ENCODE measurements around the gene TM9SF2.

TM9SF2 gene

DNA sequence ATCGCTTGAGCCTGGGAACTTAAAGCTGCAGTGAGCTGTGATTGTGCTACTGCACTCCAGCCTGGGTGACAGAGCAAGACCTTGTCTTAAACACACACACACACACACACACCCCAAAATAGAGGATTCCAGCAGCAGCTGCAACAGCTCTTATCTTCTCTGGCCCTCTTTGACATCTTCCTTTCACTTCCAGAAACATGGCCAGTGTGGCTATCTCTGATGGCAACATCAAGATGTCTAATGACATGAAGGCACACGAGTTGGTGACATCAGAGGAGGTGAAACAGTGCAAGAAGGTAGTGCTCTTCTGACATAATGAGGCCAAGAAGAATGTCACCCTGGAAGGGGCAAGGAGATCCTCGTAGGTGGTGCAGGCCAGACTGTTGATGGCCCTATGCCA lies 81.2 kb downstream of the TM9SF2 start:
- no peak overlapping the region for H3K4me3 ChIP-seq (ENCODE audit: low read depth, low read length)
- H3K4me1 ChIP-seq (ENCODE audit: control insufficient read depth, insufficient read depth, low read length) = no peaks in the 10 kb centered on the region
- CTCF ChIA-PET = no interaction called here
- no peaks in the 10 kb centered on the region for H3K36me3 ChIP-seq (ENCODE audit: control insufficient read depth in 2 of 2, insufficient read depth in 1 of 2, low read length in 2 of 2)
- TF ChIP-seq, protein P1, sequence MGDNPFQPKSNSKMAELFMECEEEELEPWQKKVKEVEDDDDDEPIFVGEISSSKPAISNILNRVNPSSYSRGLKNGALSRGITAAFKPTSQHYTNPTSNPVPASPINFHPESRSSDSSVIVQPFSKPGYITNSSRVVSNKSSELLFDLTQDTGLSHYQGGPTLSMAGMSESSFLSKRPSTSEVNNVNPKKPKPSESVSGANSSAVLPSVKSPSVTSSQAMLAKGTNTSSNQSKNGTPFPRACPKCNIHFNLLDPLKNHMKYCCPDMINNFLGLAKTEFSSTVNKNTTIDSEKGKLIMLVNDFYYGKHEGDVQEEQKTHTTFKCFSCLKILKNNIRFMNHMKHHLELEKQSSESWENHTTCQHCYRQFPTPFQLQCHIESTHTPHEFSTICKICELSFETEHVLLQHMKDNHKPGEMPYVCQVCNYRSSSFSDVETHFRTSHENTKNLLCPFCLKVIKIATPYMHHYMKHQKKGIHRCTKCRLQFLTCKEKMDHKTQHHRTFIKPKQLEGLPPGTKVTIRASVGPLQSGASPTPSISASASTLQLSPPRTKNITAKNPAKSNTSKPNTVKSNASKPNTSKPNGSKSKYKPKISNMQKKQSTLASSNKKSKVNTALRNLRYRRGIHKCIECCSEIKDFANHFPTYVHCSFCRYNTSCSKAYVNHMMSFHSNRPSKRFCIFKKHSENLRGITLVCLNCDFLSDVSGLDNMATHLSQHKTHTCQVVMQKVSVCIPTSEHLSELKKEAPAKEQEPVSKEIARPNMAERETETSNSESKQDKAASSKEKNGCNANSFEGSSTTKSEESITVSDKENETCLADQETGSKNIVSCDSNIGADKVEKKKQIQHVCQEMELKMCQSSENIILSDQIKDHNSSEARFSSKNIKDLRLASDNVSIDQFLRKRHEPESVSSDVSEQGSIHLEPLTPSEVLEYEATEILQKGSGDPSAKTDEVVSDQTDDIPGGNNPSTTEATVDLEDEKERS (tag by site-specific recombination; IDR thresholded peaks at IDR 0.05) = no peak
- TF ChIP-seq, protein P2, sequence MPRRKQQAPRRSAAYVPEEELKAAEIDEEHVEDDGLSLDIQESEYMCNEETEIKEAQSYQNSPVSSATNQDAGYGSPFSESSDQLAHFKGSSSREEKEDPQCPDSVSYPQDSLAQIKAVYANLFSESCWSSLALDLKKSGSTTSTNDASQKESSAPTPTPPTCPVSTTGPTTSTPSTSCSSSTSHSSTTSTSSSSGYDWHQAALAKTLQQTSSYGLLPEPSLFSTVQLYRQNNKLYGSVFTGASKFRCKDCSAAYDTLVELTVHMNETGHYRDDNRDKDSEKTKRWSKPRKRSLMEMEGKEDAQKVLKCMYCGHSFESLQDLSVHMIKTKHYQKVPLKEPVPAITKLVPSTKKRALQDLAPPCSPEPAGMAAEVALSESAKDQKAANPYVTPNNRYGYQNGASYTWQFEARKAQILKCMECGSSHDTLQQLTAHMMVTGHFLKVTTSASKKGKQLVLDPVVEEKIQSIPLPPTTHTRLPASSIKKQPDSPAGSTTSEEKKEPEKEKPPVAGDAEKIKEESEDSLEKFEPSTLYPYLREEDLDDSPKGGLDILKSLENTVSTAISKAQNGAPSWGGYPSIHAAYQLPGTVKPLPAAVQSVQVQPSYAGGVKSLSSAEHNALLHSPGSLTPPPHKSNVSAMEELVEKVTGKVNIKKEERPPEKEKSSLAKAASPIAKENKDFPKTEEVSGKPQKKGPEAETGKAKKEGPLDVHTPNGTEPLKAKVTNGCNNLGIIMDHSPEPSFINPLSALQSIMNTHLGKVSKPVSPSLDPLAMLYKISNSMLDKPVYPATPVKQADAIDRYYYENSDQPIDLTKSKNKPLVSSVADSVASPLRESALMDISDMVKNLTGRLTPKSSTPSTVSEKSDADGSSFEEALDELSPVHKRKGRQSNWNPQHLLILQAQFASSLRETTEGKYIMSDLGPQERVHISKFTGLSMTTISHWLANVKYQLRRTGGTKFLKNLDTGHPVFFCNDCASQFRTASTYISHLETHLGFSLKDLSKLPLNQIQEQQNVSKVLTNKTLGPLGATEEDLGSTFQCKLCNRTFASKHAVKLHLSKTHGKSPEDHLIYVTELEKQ (tag by site-specific recombination; IDR thresholded peaks at IDR 0.05; ENCODE audit: borderline replicate concordance) = no peak
- no peak for TF ChIP-seq KLF7 (tag by site-specific recombination; IDR thresholded peaks at IDR 0.05; ENCODE audit: borderline replicate concordance)
- no peak for TF ChIP-seq ZBTB48 (tag by site-specific recombination; IDR thresholded peaks at IDR 0.05)
- H3K27ac ChIP-seq (ENCODE audit: extremely low read depth, low read depth, low read length) = no peak overlapping the region
- POLR2A ChIA-PET = no interaction called here
- H3K9me3 ChIP-seq (ENCODE audit: control insufficient read depth, insufficient read depth, low read depth, low read length) = no peaks in the 10 kb centered on the region

DNA sequence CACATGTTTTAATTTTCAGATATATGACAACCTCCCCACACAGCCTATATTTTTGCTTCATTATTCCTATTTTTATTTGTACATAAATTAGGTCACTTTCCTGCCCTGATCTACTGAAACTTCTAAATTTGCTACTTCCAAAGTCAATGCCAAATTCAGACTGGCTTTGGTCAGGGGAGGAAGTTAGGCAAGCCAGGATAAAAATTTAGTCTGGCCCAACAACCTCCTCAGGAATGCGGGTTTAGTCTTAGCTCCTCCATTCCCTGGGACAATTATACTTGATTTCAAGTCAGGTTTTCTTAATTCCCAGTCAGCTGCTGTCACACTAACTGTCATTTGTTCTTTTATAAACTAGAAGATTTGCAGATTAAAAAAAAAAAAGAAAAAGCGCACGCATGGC lies 84.3 kb downstream of the TM9SF2 start:
- no peaks in the 10 kb centered on the region for H3K36me3 ChIP-seq (ENCODE audit: control insufficient read depth in 2 of 2, insufficient read depth in 1 of 2, low read length in 2 of 2)
- H3K27ac ChIP-seq (ENCODE audit: extremely low read depth, low read depth, low read length) = no peak overlapping the region
- POLR2A ChIA-PET = no interaction called here
- CTCF ChIA-PET = interaction anchor here (0.7 kb wide), 2 partner anchors 141 to 160 kb away, joined by 3 read pairs; no protein-coding TSS in a partner anchor
- TF ChIP-seq KLF9 (tag by site-specific recombination; IDR thresholded peaks at IDR 0.05; ENCODE audit: low read depth) (no peak), ZNF114 (tag by site-specific recombination; IDR thresholded peaks at IDR 0.05) (no peak), ZNF600 (tag by site-specific recombination; IDR thresholded peaks at IDR 0.05) (no peak), ZNF558 (tag by site-specific recombination; IDR thresholded peaks at IDR 0.05) (no peak), ZNF548 (tag by site-specific recombination; IDR thresholded peaks at IDR 0.05) (no peak), KLF10 (tag by site-specific recombination; IDR thresholded peaks at IDR 0.05) (no peak), ZFHX2 (tag by site-specific recombination; conservative IDR thresholded peaks at IDR 0.05) (no peak), ZNF184 (tag by site-specific recombination; IDR thresholded peaks at IDR 0.05) (no peak), ZNF76 (tag by site-specific recombination; IDR thresholded peaks at IDR 0.05; ENCODE audit: borderline replicate concordance, low read depth) (no peak), ZNF37A (tag by site-specific recombination; IDR thresholded peaks at IDR 0.05) (no peak), ZNF596 (tag by site-specific recombination; IDR thresholded peaks at IDR 0.05) (no peak), ZNF544 (tag by site-specific recombination; IDR thresholded peaks at IDR 0.05) (no peak)
- TF ChIP-seq, protein P3, sequence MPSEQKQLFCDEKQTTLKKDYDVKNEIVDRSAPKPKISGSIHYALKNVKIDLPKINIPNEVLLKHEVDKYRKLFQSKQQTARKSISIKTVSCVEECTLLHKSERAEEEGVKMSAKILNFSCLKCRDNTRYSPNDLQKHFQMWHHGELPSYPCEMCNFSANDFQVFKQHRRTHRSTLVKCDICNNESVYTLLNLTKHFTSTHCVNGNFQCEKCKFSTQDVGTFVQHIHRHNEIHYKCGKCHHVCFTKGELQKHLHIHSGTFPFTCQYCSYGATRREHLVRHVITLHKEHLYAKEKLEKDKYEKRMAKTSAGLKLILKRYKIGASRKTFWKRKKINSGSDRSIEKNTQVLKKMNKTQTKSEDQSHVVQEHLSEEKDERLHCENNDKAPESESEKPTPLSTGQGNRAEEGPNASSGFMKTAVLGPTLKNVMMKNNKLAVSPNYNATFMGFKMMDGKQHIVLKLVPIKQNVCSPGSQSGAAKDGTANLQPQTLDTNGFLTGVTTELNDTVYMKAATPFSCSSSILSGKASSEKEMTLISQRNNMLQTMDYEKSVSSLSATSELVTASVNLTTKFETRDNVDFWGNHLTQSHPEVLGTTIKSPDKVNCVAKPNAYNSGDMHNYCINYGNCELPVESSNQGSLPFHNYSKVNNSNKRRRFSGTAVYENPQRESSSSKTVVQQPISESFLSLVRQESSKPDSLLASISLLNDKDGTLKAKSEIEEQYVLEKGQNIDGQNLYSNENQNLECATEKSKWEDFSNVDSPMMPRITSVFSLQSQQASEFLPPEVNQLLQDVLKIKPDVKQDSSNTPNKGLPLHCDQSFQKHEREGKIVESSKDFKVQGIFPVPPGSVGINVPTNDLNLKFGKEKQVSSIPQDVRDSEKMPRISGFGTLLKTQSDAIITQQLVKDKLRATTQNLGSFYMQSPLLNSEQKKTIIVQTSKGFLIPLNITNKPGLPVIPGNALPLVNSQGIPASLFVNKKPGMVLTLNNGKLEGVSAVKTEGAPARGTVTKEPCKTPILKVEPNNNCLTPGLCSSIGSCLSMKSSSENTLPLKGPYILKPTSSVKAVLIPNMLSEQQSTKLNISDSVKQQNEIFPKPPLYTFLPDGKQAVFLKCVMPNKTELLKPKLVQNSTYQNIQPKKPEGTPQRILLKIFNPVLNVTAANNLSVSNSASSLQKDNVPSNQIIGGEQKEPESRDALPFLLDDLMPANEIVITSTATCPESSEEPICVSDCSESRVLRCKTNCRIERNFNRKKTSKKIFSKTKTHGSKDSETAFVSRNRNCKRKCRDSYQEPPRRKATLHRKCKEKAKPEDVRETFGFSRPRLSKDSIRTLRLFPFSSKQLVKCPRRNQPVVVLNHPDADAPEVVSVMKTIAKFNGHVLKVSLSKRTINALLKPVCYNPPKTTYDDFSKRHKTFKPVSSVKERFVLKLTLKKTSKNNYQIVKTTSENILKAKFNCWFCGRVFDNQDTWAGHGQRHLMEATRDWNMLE (tag by site-specific recombination; conservative IDR thresholded peaks at IDR 0.05; ENCODE audit: low read depth) = no peak
- TF ChIP-seq, protein P4, sequence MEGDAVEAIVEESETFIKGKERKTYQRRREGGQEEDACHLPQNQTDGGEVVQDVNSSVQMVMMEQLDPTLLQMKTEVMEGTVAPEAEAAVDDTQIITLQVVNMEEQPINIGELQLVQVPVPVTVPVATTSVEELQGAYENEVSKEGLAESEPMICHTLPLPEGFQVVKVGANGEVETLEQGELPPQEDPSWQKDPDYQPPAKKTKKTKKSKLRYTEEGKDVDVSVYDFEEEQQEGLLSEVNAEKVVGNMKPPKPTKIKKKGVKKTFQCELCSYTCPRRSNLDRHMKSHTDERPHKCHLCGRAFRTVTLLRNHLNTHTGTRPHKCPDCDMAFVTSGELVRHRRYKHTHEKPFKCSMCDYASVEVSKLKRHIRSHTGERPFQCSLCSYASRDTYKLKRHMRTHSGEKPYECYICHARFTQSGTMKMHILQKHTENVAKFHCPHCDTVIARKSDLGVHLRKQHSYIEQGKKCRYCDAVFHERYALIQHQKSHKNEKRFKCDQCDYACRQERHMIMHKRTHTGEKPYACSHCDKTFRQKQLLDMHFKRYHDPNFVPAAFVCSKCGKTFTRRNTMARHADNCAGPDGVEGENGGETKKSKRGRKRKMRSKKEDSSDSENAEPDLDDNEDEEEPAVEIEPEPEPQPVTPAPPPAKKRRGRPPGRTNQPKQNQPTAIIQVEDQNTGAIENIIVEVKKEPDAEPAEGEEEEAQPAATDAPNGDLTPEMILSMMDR (tag by site-specific recombination; IDR thresholded peaks at IDR 0.05) = no peak
- H3K9me3 ChIP-seq (ENCODE audit: control insufficient read depth, insufficient read depth, low read depth, low read length) = no peaks in the 10 kb centered on the region
- H3K4me1 ChIP-seq (ENCODE audit: control insufficient read depth, insufficient read depth, low read length) = no peaks in the 10 kb centered on the region
- no peak overlapping the region for H3K4me3 ChIP-seq (ENCODE audit: low read depth, low read length)
